Activated naive CD8-positive, alpha-beta T cell (primary cell): ENCODE measurements around the gene NCOA6.

ENCODE experiments used
- H3K27ac Mint-ChIP-seq: one replicate; pipeline ENCODE4 v1.8.0; 2021; ENCODE audit warnings: mixed read lengths
- H3K27me3 Mint-ChIP-seq: one replicate; pipeline ENCODE4 v1.8.0; 2021; ENCODE audit warnings: mixed read lengths
- H3K36me3 Mint-ChIP-seq: one replicate; pipeline ENCODE4 v1.8.0; 2021; ENCODE audit warnings: mixed read lengths
- H3K4me1 Mint-ChIP-seq: one replicate; pipeline ENCODE4 v1.8.0; 2021; ENCODE audit warnings: low read depth, mixed read lengths
- H3K4me3 Mint-ChIP-seq: one replicate; pipeline ENCODE4 v1.8.0; 2021; ENCODE audit warnings: mild to moderate bottlenecking, mixed read lengths
- H3K9me3 Mint-ChIP-seq: one replicate; pipeline ENCODE4 v1.8.0; 2021; ENCODE audit warnings: low read depth, mixed read lengths

NCOA6 gene

DNA sequence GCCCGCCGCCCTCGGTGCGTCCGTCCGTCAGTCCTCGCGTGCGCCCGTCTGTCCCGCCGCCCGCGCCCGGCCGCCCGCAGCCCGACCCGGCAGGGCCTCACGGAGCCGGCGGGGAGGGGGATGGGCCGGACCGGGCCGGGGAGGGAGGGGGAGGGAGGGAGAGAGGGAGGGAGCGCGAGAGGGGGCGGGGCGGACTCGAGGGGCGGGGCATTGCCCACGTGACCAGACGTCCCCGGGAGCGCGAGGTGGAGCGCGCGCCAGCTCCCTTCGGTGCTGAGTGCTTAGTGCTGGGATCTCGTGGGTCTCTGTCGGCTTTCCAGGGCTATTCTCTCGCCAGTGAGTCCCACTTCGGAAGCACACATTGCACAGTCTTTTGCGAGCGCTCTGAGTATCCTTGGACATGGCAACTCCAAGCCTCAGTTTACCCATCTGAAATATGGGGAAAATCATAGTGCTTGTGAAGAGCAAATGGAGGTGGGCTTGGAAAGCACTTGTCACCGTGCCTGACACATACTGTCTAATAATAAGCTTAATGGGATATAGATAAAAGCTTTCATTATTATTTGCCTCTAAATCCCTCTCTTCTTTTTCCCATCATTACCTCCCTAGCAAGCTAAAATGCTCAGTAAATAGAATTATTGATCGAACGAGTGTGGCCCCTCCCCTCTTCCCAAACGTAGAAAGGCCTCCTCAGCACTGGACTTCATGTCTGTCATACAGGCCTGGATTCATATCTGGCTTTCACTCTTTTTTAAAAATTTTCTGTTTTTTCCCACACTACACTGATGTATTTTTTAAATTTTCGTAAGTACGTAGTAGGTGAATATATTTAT lies at the start of gene NCOA6:
TSS of gene NCOA6 (minus strand) at position 122 of the 833 bp plus-strand sequence. CDS start 43,296 bp downstream, outside the sequence.
- Mint-ChIP-seq H3K27me3 (no peaks in the 10 kb centered on the region), H3K9me3 (no peaks in the 10 kb centered on the region), H3K4me1 (peaks cover 41% of the 10 kb centered on the region), H3K27ac (peak within 1 kb of the TSS; percentile 91), H3K4me3 (peak within 1 kb of the TSS; percentile 91), H3K36me3 (no peaks in the 10 kb centered on the region)

DNA sequence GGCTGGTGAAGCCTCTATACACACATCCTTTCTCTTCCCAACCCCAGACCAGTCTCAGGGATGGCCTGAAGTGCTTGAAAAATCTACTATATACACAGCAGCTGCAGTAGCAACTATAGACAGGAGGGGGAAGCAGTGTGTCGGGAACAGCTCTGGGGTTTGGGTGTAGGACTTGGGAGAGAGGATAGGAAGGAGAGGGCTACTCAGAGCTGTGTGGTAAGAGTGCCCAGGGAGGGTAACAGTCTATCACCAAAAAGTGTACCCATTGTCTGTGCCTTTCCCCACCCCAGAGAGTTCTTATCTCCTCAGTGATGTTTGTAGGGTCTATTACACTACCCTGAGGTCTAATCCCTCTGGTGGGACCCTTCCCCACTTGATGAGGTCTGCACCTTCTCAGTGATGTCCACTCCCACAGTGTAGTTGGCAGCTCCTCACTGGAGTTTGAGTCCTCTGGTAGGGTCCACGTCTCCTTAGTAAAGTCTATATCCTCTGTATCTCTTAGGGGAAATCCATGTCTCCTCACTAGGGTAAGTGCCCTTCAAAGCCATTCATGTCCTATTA lies 48.7 kb upstream of the NCOA6 start:
- no peaks in the 10 kb centered on the region for H3K9me3 Mint-ChIP-seq
- H3K4me1 Mint-ChIP-seq, result peaks cover 66% of the 10 kb centered on the region
- no peaks in the 10 kb centered on the region for H3K36me3 Mint-ChIP-seq
- no peaks in the 10 kb centered on the region for H3K27me3 Mint-ChIP-seq
- H3K27ac Mint-ChIP-seq, result peak overlapping the region; percentile 73
- H3K4me3 Mint-ChIP-seq, result peak overlapping the region; percentile 88

DNA sequence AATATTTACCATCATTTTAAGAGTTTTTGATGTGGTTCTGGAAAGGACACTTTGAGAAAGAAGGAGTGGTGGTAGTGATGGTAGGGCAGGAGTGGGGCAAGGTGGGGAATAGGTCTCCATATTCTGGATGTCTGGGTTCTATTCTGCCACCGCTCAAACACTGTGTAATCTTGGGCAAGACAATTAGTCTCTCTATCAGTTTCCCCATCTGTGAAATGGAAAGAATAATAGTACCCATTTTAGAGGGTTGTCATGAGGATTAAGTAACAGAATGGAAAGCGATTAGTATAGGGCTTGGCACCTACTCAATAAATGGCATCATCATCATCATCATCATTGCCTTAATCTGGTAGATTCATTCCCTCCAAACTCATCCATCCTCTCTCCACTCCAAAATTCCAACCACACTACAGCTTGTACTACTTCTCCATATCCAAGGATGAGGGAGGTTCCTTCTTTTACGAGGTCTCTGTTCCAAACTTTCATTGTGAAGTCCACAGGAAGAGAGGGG lies 48.2 kb upstream of the NCOA6 start:
- peak overlapping the region; percentile 73 for H3K27ac Mint-ChIP-seq
- peaks cover 66% of the 10 kb centered on the region for H3K4me1 Mint-ChIP-seq
- peak overlapping the region; percentile 88 for H3K4me3 Mint-ChIP-seq
- no peaks in the 10 kb centered on the region for H3K9me3 Mint-ChIP-seq
- H3K36me3 Mint-ChIP-seq, result no peaks in the 10 kb centered on the region
- H3K27me3 Mint-ChIP-seq, result no peaks in the 10 kb centered on the region

DNA sequence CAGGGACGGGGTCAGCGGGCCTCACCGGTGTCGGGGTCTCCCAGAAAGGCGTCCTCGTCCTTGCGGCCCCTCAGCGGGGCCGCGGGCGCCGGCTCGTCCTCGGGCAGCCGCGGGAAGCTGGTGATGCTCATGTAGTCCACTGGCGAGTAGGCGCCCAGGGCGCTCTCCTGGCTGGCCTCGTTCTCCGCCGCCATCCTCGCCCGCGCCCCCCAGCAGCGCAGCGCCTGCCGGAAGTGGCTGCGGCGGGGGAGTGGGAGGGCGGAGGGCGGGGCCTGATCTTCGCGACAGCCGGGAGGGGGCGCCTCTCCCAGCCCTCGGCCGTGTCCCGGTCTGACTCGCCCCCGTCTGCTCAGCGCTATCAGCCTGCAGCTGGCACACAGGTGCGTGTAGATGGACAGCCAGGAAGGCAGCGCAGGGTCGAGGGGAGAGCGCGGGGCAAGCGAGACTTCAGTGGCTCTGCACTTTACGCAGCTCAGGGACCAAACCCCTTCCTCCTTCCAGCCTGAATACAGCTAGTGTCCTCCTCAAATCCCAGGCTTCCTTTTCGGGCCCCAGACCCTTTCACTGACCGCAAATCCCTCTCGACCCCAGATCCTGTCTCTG lies 47.3 kb upstream of the NCOA6 start, which contains the start of gene GGT7:
TSS of gene GGT7 (minus strand) at position 235 of the 603 bp plus-strand sequence. CDS start at position 194, 41 bp downstream.
- Mint-ChIP-seq H3K27me3 (no peaks in the 10 kb centered on the region), H3K27ac (peak within 1 kb of the TSS; percentile 80), H3K9me3 (no peaks in the 10 kb centered on the region), H3K4me3 (peak within 1 kb of the TSS; percentile 91), H3K4me1 (peaks cover 62% of the 10 kb centered on the region), H3K36me3 (no peaks in the 10 kb centered on the region)

DNA sequence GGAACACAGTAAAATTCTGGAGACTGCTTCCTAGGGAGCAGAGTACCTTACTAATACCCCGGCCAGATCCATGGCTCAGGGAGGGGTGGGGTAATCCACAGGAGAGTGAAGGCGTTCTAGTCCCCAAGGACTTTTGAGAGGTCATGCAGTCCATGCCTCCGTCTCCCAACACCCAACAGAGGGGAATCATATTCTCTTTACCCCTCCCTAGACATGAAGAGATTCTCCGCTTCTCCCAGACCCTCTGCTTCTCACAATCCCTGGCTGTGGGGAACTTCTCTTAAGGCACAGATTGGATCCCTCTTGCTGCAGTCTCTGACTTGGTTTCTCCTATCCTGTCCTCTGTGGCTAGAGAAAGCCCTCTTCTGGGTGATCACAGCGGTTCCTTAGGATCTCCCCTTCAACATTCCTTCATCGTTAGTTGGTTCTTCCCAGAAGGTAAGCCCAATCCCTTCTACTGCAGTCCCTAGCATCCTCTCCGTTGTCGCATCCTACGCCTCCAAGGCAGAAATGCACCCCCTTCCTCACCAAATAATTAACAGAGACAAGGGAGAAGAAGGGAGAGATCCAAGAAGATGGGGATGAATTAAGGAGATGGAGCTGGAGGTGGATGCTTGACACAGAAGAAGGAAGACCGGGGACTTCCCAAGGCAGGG lies 46.6 kb upstream of the NCOA6 start:
- Mint-ChIP-seq H3K27ac (peak overlapping the region; percentile 80), H3K9me3 (no peaks in the 10 kb centered on the region), H3K27me3 (no peaks in the 10 kb centered on the region), H3K4me3 (peak overlapping the region; percentile 91), H3K36me3 (no peaks in the 10 kb centered on the region), H3K4me1 (peaks cover 59% of the 10 kb centered on the region)

DNA sequence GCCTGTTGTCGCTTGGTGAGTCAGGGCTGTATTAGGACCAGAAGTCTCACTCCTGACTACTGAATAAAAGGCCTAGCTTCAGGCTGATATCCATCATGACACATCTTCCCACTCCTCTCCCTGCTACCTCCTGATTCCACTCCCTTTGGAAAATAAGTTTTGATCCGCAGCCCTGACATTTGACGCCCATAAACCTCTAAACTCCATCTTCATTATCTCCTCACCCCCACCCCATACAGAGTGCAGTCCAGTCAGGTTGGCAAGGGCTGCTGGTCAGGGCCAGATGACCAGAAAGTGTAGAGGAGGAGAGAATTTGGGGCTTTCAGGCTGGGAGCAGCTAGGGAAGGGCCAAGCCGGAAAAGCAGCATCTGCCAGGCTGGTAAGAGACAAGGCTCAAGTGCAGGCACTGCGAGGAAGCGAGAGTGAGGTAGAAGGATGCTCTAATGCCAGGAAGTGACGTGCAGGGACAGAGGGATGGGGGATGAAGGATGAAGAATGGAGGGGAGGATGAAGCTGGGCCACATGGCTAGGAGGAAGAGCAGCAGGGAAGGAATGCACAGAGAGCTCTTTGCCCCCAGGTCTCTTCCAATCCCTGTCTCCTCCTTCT lies 46.0 kb upstream of the NCOA6 start:
- Mint-ChIP-seq H3K4me1 (peaks cover 54% of the 10 kb centered on the region), H3K4me3 (peak overlapping the region; percentile 91), H3K36me3 (peaks cover 2% of the 10 kb centered on the region), H3K9me3 (no peaks in the 10 kb centered on the region), H3K27me3 (no peaks in the 10 kb centered on the region), H3K27ac (peak overlapping the region; percentile 80)

DNA sequence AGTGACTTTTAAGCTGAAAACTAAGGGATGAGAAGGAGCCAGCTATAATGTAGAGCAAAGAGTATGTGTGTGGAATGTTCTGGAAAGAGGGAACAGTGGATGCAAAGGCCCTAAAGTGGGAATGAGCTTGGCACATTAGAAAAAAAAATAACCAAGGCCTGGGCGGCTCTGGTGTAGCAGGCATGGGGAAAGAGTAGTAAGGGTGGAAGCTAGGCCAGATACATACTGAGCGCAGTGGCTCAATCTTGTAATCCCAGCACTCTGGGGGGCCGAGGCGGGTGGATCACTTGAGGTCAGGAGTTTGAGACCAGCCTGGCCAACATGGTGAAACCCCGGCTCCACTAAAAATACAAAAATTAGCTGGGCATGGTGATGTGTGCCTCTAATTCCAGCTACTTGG lies 38.8 kb upstream of the NCOA6 start:
- Mint-ChIP-seq H3K4me1 (peaks cover 1% of the 10 kb centered on the region), H3K9me3 (no peaks in the 10 kb centered on the region), H3K27ac (no peak overlapping the region), H3K4me3 (no peak overlapping the region), H3K36me3 (peaks cover 4% of the 10 kb centered on the region), H3K27me3 (no peaks in the 10 kb centered on the region)

DNA sequence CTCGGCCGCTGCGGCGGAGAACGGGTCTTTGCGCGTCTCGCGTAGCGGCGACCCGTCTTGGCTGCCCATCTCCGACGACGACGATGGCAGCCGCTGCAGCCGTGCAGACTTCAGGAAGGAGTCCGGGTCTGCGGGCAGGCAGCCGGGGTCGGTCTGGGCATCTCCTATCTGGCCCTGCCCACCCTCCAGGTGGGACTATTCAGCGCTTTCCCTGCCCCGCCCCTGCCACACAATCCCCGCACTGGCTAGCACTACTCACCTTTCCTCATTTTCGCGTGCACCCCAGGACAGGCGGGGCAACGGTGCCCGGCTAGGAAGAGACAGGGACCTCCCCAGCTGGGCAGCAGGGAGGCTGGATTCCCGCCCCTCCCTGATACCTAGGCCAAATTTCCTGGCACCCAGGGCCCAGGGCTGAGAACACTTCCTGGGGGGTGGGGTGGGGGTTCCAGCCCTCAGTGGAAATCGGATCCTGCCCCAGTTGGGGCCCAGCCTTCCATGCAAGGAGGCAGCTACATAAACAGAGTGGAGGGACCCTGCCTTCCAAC lies 38.0 kb upstream of the NCOA6 start:
- Mint-ChIP-seq H3K4me1 (peaks cover 1% of the 10 kb centered on the region), H3K9me3 (no peaks in the 10 kb centered on the region), H3K27me3 (no peaks in the 10 kb centered on the region), H3K27ac (no peak overlapping the region), H3K36me3 (peaks cover 4% of the 10 kb centered on the region), H3K4me3 (no peak overlapping the region)

DNA sequence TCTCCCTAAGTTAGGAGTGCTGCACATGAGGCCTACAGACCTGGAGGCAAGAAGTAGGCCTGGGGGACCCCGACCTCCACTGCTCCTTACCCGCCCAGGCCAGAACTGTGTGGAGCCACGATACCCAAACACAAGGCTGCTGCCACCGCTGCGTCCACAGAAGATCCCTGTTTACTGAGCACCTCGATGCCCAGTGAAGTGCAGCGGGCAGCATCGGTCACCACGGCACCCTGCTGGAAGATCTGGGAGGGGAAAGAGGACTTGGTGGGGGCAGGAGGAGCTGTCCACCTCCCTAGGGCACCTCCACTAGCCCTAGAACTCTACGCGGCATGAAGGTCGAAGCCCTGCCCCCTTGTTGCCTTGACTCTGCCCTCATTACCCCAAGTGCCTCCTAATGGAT lies 37.3 kb upstream of the NCOA6 start:
- H3K4me3 Mint-ChIP-seq, result no peak overlapping the region
- no peaks in the 10 kb centered on the region for H3K9me3 Mint-ChIP-seq
- no peak overlapping the region for H3K27ac Mint-ChIP-seq
- peaks cover 4% of the 10 kb centered on the region for H3K36me3 Mint-ChIP-seq
- peaks cover 1% of the 10 kb centered on the region for H3K4me1 Mint-ChIP-seq
- no peaks in the 10 kb centered on the region for H3K27me3 Mint-ChIP-seq

DNA sequence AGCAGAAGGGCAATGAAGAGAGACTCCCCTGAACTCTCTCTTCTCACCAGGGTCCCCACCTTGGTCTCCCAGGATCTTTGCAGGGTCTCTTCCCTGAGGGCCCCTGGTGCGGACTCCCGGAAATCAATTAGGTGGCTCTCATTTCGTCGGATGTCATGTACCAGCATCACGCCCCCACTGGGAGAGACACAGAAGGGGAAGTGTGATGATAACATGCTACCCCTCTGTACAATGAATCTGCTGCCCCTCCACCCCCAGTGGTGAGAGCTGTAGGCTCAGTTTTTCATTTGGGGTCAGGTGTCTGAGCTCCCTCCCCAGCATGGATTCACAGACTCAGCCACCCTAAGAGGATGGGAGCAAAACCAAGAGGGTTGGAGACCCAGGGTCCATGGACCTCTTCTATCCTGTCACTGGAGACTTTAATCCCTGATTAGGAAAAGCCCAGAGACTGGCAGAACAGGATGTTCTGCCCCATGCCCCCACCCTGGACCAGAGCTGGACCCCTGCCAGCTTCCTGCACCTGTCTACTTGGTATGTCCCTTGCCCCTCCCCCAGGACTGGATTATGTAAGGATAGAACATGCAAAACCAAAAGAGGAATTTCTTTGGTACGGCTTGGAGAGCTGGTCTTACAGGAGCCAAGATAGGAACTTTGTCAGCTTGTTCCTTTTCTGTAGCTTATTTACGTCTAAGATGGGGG lies 36.1 kb upstream of the NCOA6 start:
- H3K27ac Mint-ChIP-seq, result no peak overlapping the region
- H3K4me3 Mint-ChIP-seq, result no peak overlapping the region
- H3K9me3 Mint-ChIP-seq, result no peaks in the 10 kb centered on the region
- peaks cover 1% of the 10 kb centered on the region for H3K4me1 Mint-ChIP-seq
- no peaks in the 10 kb centered on the region for H3K27me3 Mint-ChIP-seq
- H3K36me3 Mint-ChIP-seq, result peaks cover 2% of the 10 kb centered on the region

DNA sequence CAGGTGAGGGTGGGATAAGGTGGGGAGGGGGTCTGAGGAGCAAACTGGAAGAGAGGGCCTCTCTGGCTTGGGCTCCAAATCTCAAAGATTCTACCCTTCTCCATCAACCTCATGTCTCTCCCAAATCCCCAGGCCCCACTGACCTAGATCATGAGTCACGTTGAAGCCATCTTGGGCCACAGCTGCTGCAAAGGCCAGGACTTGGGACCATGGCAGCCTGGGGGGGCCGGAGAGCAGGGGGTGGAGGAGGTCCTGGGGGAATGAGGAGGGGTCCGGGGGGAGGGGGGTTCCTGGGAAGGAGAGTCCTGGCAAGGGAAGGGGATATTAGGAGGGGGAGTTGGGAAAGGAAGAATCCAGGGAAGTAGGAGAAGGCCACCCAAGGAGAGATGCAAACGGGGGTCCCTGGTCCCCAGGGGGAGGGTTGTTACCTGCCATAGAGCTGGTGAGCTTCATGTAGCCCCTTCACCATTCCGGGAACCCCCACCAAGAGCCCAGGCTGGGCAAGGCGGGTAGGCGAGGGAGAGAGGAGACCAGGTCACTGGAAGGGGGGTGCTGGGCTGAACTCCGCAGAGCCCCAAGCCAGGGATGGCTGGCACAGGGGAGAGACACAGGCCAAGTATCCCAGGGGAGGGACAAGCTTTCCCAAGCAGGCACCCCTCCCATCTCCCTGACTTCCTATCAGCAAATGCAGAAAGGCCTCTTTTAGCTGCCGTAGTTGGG lies 34.5 kb upstream of the NCOA6 start:
- no peaks in the 10 kb centered on the region for H3K9me3 Mint-ChIP-seq

DNA sequence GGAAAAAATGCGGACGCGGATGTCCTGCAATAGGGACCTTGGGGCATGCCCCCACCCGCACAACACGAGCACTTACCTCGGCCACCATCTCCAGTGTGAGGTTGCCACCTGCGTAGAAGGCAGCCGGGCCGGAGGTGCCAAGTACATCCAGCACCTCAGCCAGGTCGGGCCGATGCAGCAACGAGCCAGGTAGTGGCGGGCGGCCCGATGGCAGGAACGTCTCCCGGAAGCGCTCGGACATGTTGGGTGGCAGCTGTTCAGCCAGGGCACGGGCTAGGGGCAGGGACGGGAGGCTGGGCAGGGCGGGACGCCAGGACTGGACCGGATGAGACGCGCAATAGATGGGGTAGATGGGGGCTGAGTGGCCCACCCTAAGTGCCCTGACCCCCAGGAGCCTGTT lies 33.9 kb upstream of the NCOA6 start:
- Mint-ChIP-seq H3K36me3 (peaks cover 5% of the 10 kb centered on the region), H3K27ac (no peak overlapping the region)

More for the DNA sequence above, 34.5 kb upstream of the NCOA6 start:
- no peak overlapping the region for H3K27ac Mint-ChIP-seq
- no peaks in the 10 kb centered on the region for H3K27me3 Mint-ChIP-seq
- H3K4me3 Mint-ChIP-seq, result no peak overlapping the region
- peaks cover 1% of the 10 kb centered on the region for H3K4me1 Mint-ChIP-seq
- H3K36me3 Mint-ChIP-seq, result peaks cover 5% of the 10 kb centered on the region

DNA sequence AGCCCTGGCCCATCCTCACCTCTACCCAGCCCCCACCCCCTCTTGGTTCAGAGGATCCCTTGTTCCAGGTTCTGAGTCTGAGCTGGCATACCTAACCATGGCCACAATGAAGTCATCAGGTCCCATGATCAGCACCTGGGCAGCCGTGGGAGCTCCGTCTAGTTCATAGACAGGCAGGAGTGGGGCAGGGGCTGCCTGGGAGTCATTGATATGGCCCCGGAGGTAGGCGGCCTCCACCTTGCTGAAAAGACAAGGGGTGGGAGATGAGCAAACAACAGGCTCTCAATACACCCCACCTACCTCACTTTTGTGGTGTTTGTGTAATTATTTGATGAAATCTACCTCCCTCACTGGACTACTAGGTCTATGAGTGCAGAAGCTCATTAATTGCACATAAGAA lies 26.8 kb upstream of the NCOA6 start:
- Mint-ChIP-seq H3K4me3 (no peak overlapping the region), H3K27me3 (no peaks in the 10 kb centered on the region), H3K4me1 (no peaks in the 10 kb centered on the region), H3K27ac (no peak overlapping the region), H3K9me3 (no peaks in the 10 kb centered on the region), H3K36me3 (peaks cover 3% of the 10 kb centered on the region)

More for the DNA sequence above, 33.9 kb upstream of the NCOA6 start:
- no peak overlapping the region for H3K4me3 Mint-ChIP-seq
- peaks cover 1% of the 10 kb centered on the region for H3K4me1 Mint-ChIP-seq
- no peaks in the 10 kb centered on the region for H3K27me3 Mint-ChIP-seq
- no peaks in the 10 kb centered on the region for H3K9me3 Mint-ChIP-seq
